ENCODE results near the gene ENTPD5. TPM values are rescaled to one million over a fixed set of nuclear protein-coding genes. Genes with fewer than 3 reads are reported as not detected.

ENTPD5 gene
- total RNA-seq, 1 donor: 10.1 TPM

GRCh38 chr14:73976125-73976524 lies 43.0 kb downstream of the ENTPD5 start:
- Histone ChIP-seq H3K4me2 (ENCODE audit: insufficient read depth, low read length) (no peak overlapping the region), H3K79me2 (ENCODE audit: insufficient read depth, low read length) (no peaks in the 10 kb centered on the region), H3K27ac (ENCODE audit: low read depth, low read length) (no peak overlapping the region), H3K4me1 (ENCODE audit: insufficient read depth, low read length) (peaks cover 6% of the 10 kb centered on the region), H3K9me3 (ENCODE audit: low read depth, low read length) (no peaks in the 10 kb centered on the region), H3K4me3 (ENCODE audit: insufficient read depth, low read length) (no peak overlapping the region), H2AFZ (ENCODE audit: low read length) (no peak overlapping the region), H3K27me3 (ENCODE audit: insufficient read depth, low read length) (no peaks in the 10 kb centered on the region), H4K20me1 (ENCODE audit: insufficient read depth, low read length) (no peaks in the 10 kb centered on the region), H3K36me3 (ENCODE audit: insufficient read depth, low read length) (peaks cover 16% of the 10 kb centered on the region)
- no peak for DNase-seq (ENCODE audit: insufficient read length, low spot score, missing footprints)
- no peak for TF ChIP-seq CTCF (IDR thresholded peaks at IDR 0.05; ENCODE audit: extremely low read depth, low read depth, low read length)

GRCh38 chr14:73973497-73973896 lies 45.6 kb downstream of the ENTPD5 start:
- peaks cover 6% of the 10 kb centered on the region for H3K4me1 ChIP-seq (ENCODE audit: insufficient read depth, low read length)
- H3K27ac ChIP-seq (ENCODE audit: low read depth, low read length): no peak overlapping the region
- no peaks in the 10 kb centered on the region for H4K20me1 ChIP-seq (ENCODE audit: insufficient read depth, low read length)
- DNase-seq (ENCODE audit: insufficient read length, low spot score, missing footprints): no peak
- no peaks in the 10 kb centered on the region for H3K27me3 ChIP-seq (ENCODE audit: insufficient read depth, low read length)
- no peak overlapping the region for H3K4me2 ChIP-seq (ENCODE audit: insufficient read depth, low read length)
- H3K79me2 ChIP-seq (ENCODE audit: insufficient read depth, low read length): no peaks in the 10 kb centered on the region
- H3K9me3 ChIP-seq (ENCODE audit: low read depth, low read length): no peaks in the 10 kb centered on the region
- H2AFZ ChIP-seq (ENCODE audit: low read length): no peak overlapping the region
- H3K4me3 ChIP-seq (ENCODE audit: insufficient read depth, low read length): no peak overlapping the region
- no peak for TF ChIP-seq CTCF (IDR thresholded peaks at IDR 0.05; ENCODE audit: extremely low read depth, low read depth, low read length)
- peaks cover 30% of the 10 kb centered on the region for H3K36me3 ChIP-seq (ENCODE audit: insufficient read depth, low read length)

- no peaks in the 10 kb centered on the region for H4K20me1 ChIP-seq (ENCODE audit: insufficient read depth, low read length)
- H3K4me3 ChIP-seq (ENCODE audit: insufficient read depth, low read length): no peak overlapping the region
- no peak overlapping the region for H3K27ac ChIP-seq (ENCODE audit: low read depth, low read length)
- no peak overlapping the region for H2AFZ ChIP-seq (ENCODE audit: low read length)
- no peak for DNase-seq (ENCODE audit: insufficient read length, low spot score, missing footprints)
- no peaks in the 10 kb centered on the region for H3K79me2 ChIP-seq (ENCODE audit: insufficient read depth, low read length)
- H3K4me2 ChIP-seq (ENCODE audit: insufficient read depth, low read length): no peak overlapping the region
- H3K9me3 ChIP-seq (ENCODE audit: low read depth, low read length): no peaks in the 10 kb centered on the region
- no peaks in the 10 kb centered on the region for H3K4me1 ChIP-seq (ENCODE audit: insufficient read depth, low read length)
- H3K36me3 ChIP-seq (ENCODE audit: insufficient read depth, low read length): peaks cover 46% of the 10 kb centered on the region
- no peak for TF ChIP-seq CTCF (IDR thresholded peaks at IDR 0.05; ENCODE audit: extremely low read depth, low read depth, low read length)
- no peaks in the 10 kb centered on the region for H3K27me3 ChIP-seq (ENCODE audit: insufficient read depth, low read length)
Observed at GRCh38 chr14:73968885-73969284, 50.2 kb downstream of the ENTPD5 start.

- no peak for DNase-seq (ENCODE audit: insufficient read length, low spot score, missing footprints)
- Histone ChIP-seq H3K36me3 (ENCODE audit: insufficient read depth, low read length) (peaks cover 64% of the 10 kb centered on the region), H3K9me3 (ENCODE audit: low read depth, low read length) (no peaks in the 10 kb centered on the region), H3K27ac (ENCODE audit: low read depth, low read length) (no peak overlapping the region), H3K27me3 (ENCODE audit: insufficient read depth, low read length) (no peaks in the 10 kb centered on the region), H2AFZ (ENCODE audit: low read length) (no peak overlapping the region), H4K20me1 (ENCODE audit: insufficient read depth, low read length) (no peaks in the 10 kb centered on the region), H3K79me2 (ENCODE audit: insufficient read depth, low read length) (no peaks in the 10 kb centered on the region), H3K4me3 (ENCODE audit: insufficient read depth, low read length) (no peak overlapping the region), H3K4me1 (ENCODE audit: insufficient read depth, low read length) (no peaks in the 10 kb centered on the region), H3K4me2 (ENCODE audit: insufficient read depth, low read length) (no peak overlapping the region)
- no peak for TF ChIP-seq CTCF (IDR thresholded peaks at IDR 0.05; ENCODE audit: extremely low read depth, low read depth, low read length)
Observed at GRCh38 chr14:73965216-73965615, 53.9 kb downstream of the ENTPD5 start.

All from osteoblast (primary cell).